Sigmoid colon (tissue), 4 donors: ENCODE data around the gene PTPRE.

Source experiments
- CTCF ChIP-seq, 4 experiments: fragments of 450-650 bp in 3 of 4; fragments of 200-600 bp in 1 of 4; IDR thresholded peaks; one replicate each; pipeline ENCODE4 v1.5.1; 2016 to 2019; ENCODE audit warnings: antibody characterized with exemption in 4 of 4, mild to moderate bottlenecking in 3 of 4, moderate library complexity in 2 of 4
- EP300 ChIP-seq, 4 donors: sonication (generic); formaldehyde crosslinking; IDR thresholded peaks; one replicate each; pipeline ENCODE4 v1.6.1; 2017; ENCODE audit warnings: antibody characterized with exemption in 4 of 4

- peak; percentile 46 to 79 (median 68) for TF ChIP-seq CTCF (IDR thresholded peaks at IDR 0.05)
- no peak for TF ChIP-seq EP300 (IDR thresholded peaks at IDR 0.05)
Measured at GRCh38 chr10:128069351-128070051, 162.6 kb downstream of the PTPRE start.
